Neural cell (in vitro differentiated cells): ENCODE measurements around the gene GLS. TPM values are rescaled to one million over a fixed set of nuclear protein-coding genes. Genes with fewer than 3 reads are reported as not detected.

Experiments
- H2AFZ ChIP-seq: fragments of 200-600, 300-800 bp; sonication (generic), shearing (Covaris generic); 2 replicates; pipeline ENCODE4 v1.6.0; 2014; ENCODE audit warnings: low read depth, mild to moderate bottlenecking, antibody characterized with exemption, low read length, moderate library complexity
- H3F3A ChIP-seq: fragments of 200-600 bp; shearing (Covaris generic); 2 replicates; pipeline ENCODE4 v1.6.1; 2016; ENCODE audit warnings: mild to moderate bottlenecking, moderate library complexity, mixed read lengths, antibody characterized with exemption, low read length; ENCODE audit not compliant: insufficient read depth, poor library complexity, severe bottlenecking
- H3K27ac ChIP-seq: fragments of 200-600, 300-800 bp; sonication (generic), shearing (Covaris generic); 2 replicates; pipeline ENCODE4 v1.5.1; 2014; ENCODE audit warnings: mild to moderate bottlenecking, low read length, moderate library complexity
- H3K27me3 ChIP-seq: fragments of 300-800, 200-600 bp; sonication (generic), shearing (Covaris generic); 2 replicates; pipeline ENCODE4 v1.6.0; 2014; ENCODE audit warnings: mild to moderate bottlenecking, low read depth, low read length, moderate library complexity; ENCODE audit not compliant: insufficient read depth
- H3K36me3 ChIP-seq: fragments of 300-800, 200-600 bp; sonication (generic), shearing (Covaris generic); 2 replicates; pipeline ENCODE4 v1.5.1; 2014; ENCODE audit warnings: mild to moderate bottlenecking, antibody characterized with exemption, low read length, moderate library complexity; ENCODE audit not compliant: insufficient read depth
- H3K4me2 ChIP-seq: fragments of 300-800, 200-600 bp; sonication (generic), shearing (Covaris generic); 2 replicates; pipeline ENCODE4 v1.6.0; 2014; ENCODE audit warnings: mild to moderate bottlenecking, low read length
- H3K4me3 ChIP-seq: fragments of 300-800, 200-600 bp; sonication (generic), shearing (Covaris generic); 2 replicates; pipeline ENCODE4 v1.5.1; 2014; ENCODE audit warnings: mild to moderate bottlenecking, low read length, moderate library complexity
- H3K79me2 ChIP-seq: fragments of 200-600 bp; shearing (Covaris generic); replicated peaks from 2 replicates; pipeline ENCODE4 v1.6.0; 2014; ENCODE audit warnings: mild to moderate bottlenecking, low read length, moderate library complexity; ENCODE audit not compliant: insufficient read depth
- H3K9ac ChIP-seq: fragments of 300-800, 200-600 bp; sonication (generic), shearing (Covaris generic); 2 replicates; pipeline ENCODE4 v1.6.1; 2016; ENCODE audit warnings: mild to moderate bottlenecking, low read length, mixed read lengths
- H3K9me2 ChIP-seq: fragments of 200-600 bp; shearing (Covaris generic); 2 replicates; pipeline ENCODE4 v1.6.1; 2016; ENCODE audit warnings: mild to moderate bottlenecking, low read length, mixed read lengths; ENCODE audit not compliant: insufficient read depth
- H3K9me3 ChIP-seq: fragments of 200-600, 300-800 bp; sonication (generic), shearing (Covaris generic); 2 replicates; pipeline ENCODE4 v1.6.1; 2016; ENCODE audit warnings: mild to moderate bottlenecking, mixed run types, low read length, moderate library complexity, mixed read lengths
- H4K20me1 ChIP-seq: fragments of 200-600 bp; shearing (Covaris generic); 2 replicates; pipeline ENCODE4 v1.6.1; 2016; ENCODE audit warnings: mild to moderate bottlenecking, mixed run types; ENCODE audit not compliant: insufficient read depth
- EP300 ChIP-seq: fragments of 450-650 bp; conservative IDR thresholded peaks from 2 replicates; pipeline ENCODE4 v1.6.1; 2014; ENCODE audit warnings: antibody characterized with exemption, mild to moderate bottlenecking, moderate library complexity; ENCODE audit not compliant: poor library complexity, severe bottlenecking
- EZH2 ChIP-seq: fragments of 200-600, 300-800 bp; shearing (Covaris generic), sonication (generic); IDR thresholded peaks from 2 replicates; pipeline ENCODE4 v1.6.1; 2014; ENCODE audit warnings: antibody characterized with exemption, low read length, borderline replicate concordance, mild to moderate bottlenecking; ENCODE audit not compliant: insufficient read depth, poor library complexity, severe bottlenecking
- MXI1 ChIP-seq: fragments of 450-650 bp; conservative IDR thresholded peaks from 2 replicates; pipeline ENCODE4 v1.6.1; 2014; ENCODE audit warnings: antibody characterized with exemption, mild to moderate bottlenecking; ENCODE audit not compliant: poor library complexity, severe bottlenecking
- POLR2AphosphoS5 ChIP-seq: IDR thresholded peaks from 2 replicates; pipeline ENCODE4 v1.6.1; 2012
- RAD21 ChIP-seq: fragments of 450-650 bp; conservative IDR thresholded peaks from 2 replicates; pipeline ENCODE4 v1.6.1; 2014; ENCODE audit warnings: antibody characterized with exemption, mild to moderate bottlenecking, moderate library complexity
- SMC3 ChIP-seq: fragments of 450-650 bp; conservative IDR thresholded peaks from 2 replicates; pipeline ENCODE4 v1.6.1; 2014; ENCODE audit warnings: antibody characterized with exemption, mild to moderate bottlenecking, moderate library complexity; ENCODE audit not compliant: poor library complexity
- TAF1 ChIP-seq: IDR thresholded peaks from 2 replicates; pipeline ENCODE4 v1.6.1; 2012; ENCODE audit warnings: low read depth
- polyA plus RNA-seq: library from polyadenylated mRNA; depleted of rRNA; stranded (reverse); fragments of >200 nt; gene quantifications from 2 replicates; pipeline ENCODE4 v1.2.3, GENCODE V29; 2014
- TF ChIP-seq, protein P1 (sequence below): fragments of 450-650 bp; IDR thresholded peaks from 2 replicates; pipeline ENCODE4 v1.5.1; 2014; ENCODE audit warnings: antibody characterized with exemption, mild to moderate bottlenecking, moderate library complexity; ENCODE audit not compliant: poor library complexity, severe bottlenecking
- TF ChIP-seq, protein P2 (sequence below): IDR thresholded peaks from 2 replicates; pipeline ENCODE4 v1.6.1; 2012; ENCODE audit warnings: borderline replicate concordance

GLS gene
- polyA plus RNA-seq, 1 donor from 2014 or later = 90.2 TPM

DNA sequence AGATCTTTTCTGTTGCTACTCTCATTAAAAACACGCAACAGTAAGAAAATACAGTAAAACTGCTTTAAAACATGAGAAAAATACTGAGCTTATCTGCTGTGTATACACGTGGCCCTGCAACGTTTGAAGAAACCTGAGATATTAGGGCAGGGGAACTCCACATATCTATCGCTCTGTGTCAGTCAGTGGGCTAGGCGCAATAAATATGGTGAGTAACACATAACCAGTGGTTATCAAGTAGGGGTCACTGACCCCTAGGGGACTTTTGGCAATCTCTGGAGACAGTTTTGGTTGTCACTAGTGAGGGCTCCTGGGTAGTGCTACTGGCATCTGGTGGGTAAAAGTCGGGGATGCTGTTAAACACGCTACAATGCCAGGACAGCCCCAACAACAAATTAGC is 118.4 kb downstream of the GLS start:
- Histone ChIP-seq H3K36me3 (peaks cover 5% of the 10 kb centered on the region), H3K9me3 (no peaks in the 10 kb centered on the region), H4K20me1 (no peaks in the 10 kb centered on the region), H3K27ac (no peak overlapping the region), H2AFZ (no peak overlapping the region), H3K27me3 (no peaks in the 10 kb centered on the region), H3K9ac (no peak overlapping the region), H3K4me3 (no peak overlapping the region), H3F3A (no peaks in the 10 kb centered on the region), H3K4me2 (no peak overlapping the region), H3K9me2 (no peaks in the 10 kb centered on the region), H3K79me2 (no peaks in the 10 kb centered on the region)
- TF ChIP-seq RAD21 (no peak), POLR2AphosphoS5 (no peak), TAF1 (no peak), EZH2 (no peak), EP300 (no peak), SMC3 (no peak), MXI1 (no peak)
- TF ChIP-seq, protein P1, sequence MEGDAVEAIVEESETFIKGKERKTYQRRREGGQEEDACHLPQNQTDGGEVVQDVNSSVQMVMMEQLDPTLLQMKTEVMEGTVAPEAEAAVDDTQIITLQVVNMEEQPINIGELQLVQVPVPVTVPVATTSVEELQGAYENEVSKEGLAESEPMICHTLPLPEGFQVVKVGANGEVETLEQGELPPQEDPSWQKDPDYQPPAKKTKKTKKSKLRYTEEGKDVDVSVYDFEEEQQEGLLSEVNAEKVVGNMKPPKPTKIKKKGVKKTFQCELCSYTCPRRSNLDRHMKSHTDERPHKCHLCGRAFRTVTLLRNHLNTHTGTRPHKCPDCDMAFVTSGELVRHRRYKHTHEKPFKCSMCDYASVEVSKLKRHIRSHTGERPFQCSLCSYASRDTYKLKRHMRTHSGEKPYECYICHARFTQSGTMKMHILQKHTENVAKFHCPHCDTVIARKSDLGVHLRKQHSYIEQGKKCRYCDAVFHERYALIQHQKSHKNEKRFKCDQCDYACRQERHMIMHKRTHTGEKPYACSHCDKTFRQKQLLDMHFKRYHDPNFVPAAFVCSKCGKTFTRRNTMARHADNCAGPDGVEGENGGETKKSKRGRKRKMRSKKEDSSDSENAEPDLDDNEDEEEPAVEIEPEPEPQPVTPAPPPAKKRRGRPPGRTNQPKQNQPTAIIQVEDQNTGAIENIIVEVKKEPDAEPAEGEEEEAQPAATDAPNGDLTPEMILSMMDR = no peak
- TF ChIP-seq, protein P2, sequence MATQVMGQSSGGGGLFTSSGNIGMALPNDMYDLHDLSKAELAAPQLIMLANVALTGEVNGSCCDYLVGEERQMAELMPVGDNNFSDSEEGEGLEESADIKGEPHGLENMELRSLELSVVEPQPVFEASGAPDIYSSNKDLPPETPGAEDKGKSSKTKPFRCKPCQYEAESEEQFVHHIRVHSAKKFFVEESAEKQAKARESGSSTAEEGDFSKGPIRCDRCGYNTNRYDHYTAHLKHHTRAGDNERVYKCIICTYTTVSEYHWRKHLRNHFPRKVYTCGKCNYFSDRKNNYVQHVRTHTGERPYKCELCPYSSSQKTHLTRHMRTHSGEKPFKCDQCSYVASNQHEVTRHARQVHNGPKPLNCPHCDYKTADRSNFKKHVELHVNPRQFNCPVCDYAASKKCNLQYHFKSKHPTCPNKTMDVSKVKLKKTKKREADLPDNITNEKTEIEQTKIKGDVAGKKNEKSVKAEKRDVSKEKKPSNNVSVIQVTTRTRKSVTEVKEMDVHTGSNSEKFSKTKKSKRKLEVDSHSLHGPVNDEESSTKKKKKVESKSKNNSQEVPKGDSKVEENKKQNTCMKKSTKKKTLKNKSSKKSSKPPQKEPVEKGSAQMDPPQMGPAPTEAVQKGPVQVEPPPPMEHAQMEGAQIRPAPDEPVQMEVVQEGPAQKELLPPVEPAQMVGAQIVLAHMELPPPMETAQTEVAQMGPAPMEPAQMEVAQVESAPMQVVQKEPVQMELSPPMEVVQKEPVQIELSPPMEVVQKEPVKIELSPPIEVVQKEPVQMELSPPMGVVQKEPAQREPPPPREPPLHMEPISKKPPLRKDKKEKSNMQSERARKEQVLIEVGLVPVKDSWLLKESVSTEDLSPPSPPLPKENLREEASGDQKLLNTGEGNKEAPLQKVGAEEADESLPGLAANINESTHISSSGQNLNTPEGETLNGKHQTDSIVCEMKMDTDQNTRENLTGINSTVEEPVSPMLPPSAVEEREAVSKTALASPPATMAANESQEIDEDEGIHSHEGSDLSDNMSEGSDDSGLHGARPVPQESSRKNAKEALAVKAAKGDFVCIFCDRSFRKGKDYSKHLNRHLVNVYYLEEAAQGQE = no peak

DNA sequence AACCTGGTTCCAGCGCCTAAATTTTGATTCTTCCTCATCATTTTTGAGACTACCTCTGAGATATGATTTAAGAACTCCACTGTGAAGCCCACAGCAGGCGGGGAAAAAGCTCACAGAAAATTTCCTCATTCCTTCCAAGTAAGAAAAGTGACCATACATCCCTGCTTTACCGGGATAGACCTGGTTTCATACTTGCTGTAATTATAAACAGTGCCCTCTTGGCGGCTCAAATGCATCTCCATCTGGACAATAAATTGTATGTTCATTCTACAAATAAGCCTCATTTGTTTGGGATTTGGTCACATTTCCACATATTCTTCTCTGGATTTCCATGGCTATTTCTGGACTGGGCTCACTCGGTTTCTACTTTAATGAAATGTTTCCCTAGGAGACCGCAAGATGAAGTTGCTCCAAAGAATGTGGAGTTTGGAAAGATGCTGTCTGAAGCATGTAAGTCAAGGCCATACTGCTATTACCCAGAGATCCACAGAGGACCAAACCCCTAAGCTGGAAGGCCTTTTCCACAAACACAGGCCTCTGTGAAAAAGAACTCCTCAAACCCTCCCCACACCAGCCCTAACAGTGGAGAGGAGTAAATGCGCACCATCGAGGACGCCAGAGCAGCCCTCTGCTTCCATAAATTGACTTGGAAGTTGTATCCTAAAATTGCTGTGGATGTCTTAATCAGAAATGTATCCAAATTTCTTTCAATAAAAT is 119.5 kb downstream of the GLS start:
- no peak overlapping the region for H3K9ac ChIP-seq
- no peaks in the 10 kb centered on the region for H3K27me3 ChIP-seq
- no peaks in the 10 kb centered on the region for H3F3A ChIP-seq
- H3K4me3 ChIP-seq = no peak overlapping the region
- H3K4me2 ChIP-seq = no peak overlapping the region
- H3K36me3 ChIP-seq = peaks cover 5% of the 10 kb centered on the region
- H4K20me1 ChIP-seq = no peaks in the 10 kb centered on the region
- TF ChIP-seq, protein P1 = no peak
- TF ChIP-seq MXI1 (no peak), POLR2AphosphoS5 (no peak), EP300 (no peak), RAD21 (no peak), EZH2 (no peak), TAF1 (no peak), SMC3 (no peak)
- TF ChIP-seq, protein P2 = no peak
- H3K79me2 ChIP-seq = no peaks in the 10 kb centered on the region
- no peaks in the 10 kb centered on the region for H3K9me2 ChIP-seq
- H2AFZ ChIP-seq = no peak overlapping the region
- no peaks in the 10 kb centered on the region for H3K9me3 ChIP-seq
- H3K27ac ChIP-seq = no peak overlapping the region
